SU-DHL-6 (cell line): Measurements from ENCODE around the gene GNE.
"Not testable (repeated sequence)": the region's sequence is repeated elsewhere in the genome, so short reads cannot be mapped to it uniquely, and the experiment has no call there.

Experiments
- H2AFZ ChIP-seq: fragments of 200-600 bp; sonication (generic); 2 replicates; pipeline ENCODE4 v1.6.1; 2014; ENCODE audit warnings: low read depth, mild to moderate bottlenecking, moderate library complexity, mixed read lengths, antibody characterized with exemption, low read length; ENCODE audit not compliant: severe bottlenecking
- H3F3A ChIP-seq: fragments of 200-600 bp; shearing (Covaris generic); 2 replicates; pipeline ENCODE4 v1.6.0; 2016; ENCODE audit warnings: antibody characterized with exemption, mild to moderate bottlenecking; ENCODE audit not compliant: insufficient read depth
- H3K27ac ChIP-seq: fragments of 200-600 bp; sonication (generic); 2 replicates; pipeline ENCODE4 v1.5.1; 2016; ENCODE audit warnings: low read depth, mild to moderate bottlenecking, low read length, moderate library complexity, mixed read lengths
- H3K27me3 ChIP-seq: fragments of 200-600 bp; sonication (generic), shearing (Covaris generic); 2 replicates; pipeline ENCODE4 v1.6.0; 2014; ENCODE audit warnings: mild to moderate bottlenecking, low read length
- H3K36me3 ChIP-seq: fragments of 200-600 bp; sonication (generic); 2 replicates; pipeline ENCODE4 v1.6.1; 2014; ENCODE audit warnings: mild to moderate bottlenecking, low read length, mixed read lengths
- H3K4me2 ChIP-seq: fragments of 300-600, 200-600 bp; shearing (Covaris generic), sonication (generic); 2 replicates; pipeline ENCODE4 v1.6.0; 2014; ENCODE audit warnings: low read length, low read depth, mild to moderate bottlenecking; ENCODE audit not compliant: poor library complexity, severe bottlenecking
- H3K4me3 ChIP-seq: fragments of 200-600 bp; sonication (generic); 2 replicates; pipeline ENCODE4 v1.5.1; 2014; ENCODE audit warnings: antibody characterized with exemption, low read length, mild to moderate bottlenecking, mixed read lengths; ENCODE audit not compliant: insufficient read depth, poor library complexity, severe bottlenecking
- H3K79me2 ChIP-seq: fragments of 200-600 bp; sonication (generic); 2 replicates; pipeline ENCODE4 v1.6.1; 2014; ENCODE audit warnings: mild to moderate bottlenecking, low read length, moderate library complexity; ENCODE audit not compliant: insufficient read depth
- H3K9ac ChIP-seq: fragments of 200-600 bp; sonication (generic); 2 replicates; pipeline ENCODE4 v1.7.0; 2014; ENCODE audit warnings: mild to moderate bottlenecking, low read length
- H3K9me2 ChIP-seq: fragments of 200-600 bp; sonication (generic); replicated peaks from 2 replicates; pipeline ENCODE4 v1.6.1; 2014; ENCODE audit warnings: low read length; ENCODE audit not compliant: insufficient read depth
- H3K9me3 ChIP-seq: fragments of 200-600 bp; sonication (generic); 2 replicates; pipeline ENCODE4 v1.6.1; 2014; ENCODE audit warnings: low read length, mixed read lengths; ENCODE audit not compliant: insufficient read depth
- H4K20me1 ChIP-seq: fragments of 200-600 bp; sonication (generic); 2 replicates; pipeline ENCODE4 v1.6.1; 2014; ENCODE audit warnings: low read depth, mild to moderate bottlenecking, antibody characterized with exemption, low read length, moderate library complexity, mixed read lengths
- CTCF ChIP-seq: fragments of 200-600 bp; sonication (generic); IDR thresholded peaks from one replicate; pipeline ENCODE4 v1.5.1; 2017; ENCODE audit warnings: antibody characterized with exemption, mild to moderate bottlenecking, low read length, moderate library complexity; ENCODE audit not compliant: insufficient read depth, poor library complexity, severe bottlenecking
- EZH2phosphoT487 ChIP-seq: fragments of 200-600 bp; sonication (generic), shearing (Covaris generic); conservative IDR thresholded peaks from 2 replicates; pipeline ENCODE4 v1.6.1; 2018; ENCODE audit warnings: mild to moderate bottlenecking, antibody characterized with exemption, low read length, moderate library complexity, mixed read lengths

Gene GNE

DNA sequence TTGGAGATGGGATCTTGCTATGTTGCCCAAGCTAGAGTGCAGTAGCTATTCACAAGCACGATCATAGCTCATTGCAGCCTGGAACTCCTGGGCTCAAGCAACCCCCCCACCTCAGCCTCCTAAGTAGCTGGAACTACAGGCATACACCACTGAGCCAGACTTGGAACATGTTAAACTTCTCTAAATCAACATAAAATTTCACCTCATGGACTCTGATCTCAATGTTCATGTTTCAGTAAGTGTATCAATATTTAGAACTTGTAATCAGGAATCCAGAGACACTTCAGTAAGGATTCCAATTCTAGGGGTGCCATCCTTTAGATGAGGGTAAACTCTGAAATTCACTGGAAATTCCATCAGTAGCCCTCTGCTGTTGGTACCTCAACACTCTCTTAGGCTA is 6.8 kb downstream of the GNE start:
- no peak overlapping the region for H2AFZ ChIP-seq
- H3K9ac ChIP-seq: no peak overlapping the region
- H3K4me3 ChIP-seq: no peak overlapping the region
- TF ChIP-seq CTCF (no peak), EZH2phosphoT487 (no peak)
- peaks cover 3% of the 10 kb centered on the region; the same call in 1 of the 2 replicates for H3F3A ChIP-seq
- H3K27ac ChIP-seq: no peak overlapping the region
- no peaks in the 10 kb centered on the region for H3K9me2 ChIP-seq
- H4K20me1 ChIP-seq: peaks cover 4% of the 10 kb centered on the region; the same call in 1 of the 2 replicates
- H3K4me2 ChIP-seq: no peak overlapping the region
- peaks cover 57% of the 10 kb centered on the region for H3K79me2 ChIP-seq
- H3K36me3 ChIP-seq: peaks cover 3% of the 10 kb centered on the region; the same call in 1 of the 2 replicates
- H3K27me3 ChIP-seq: no peaks in the 10 kb centered on the region
- H3K9me3 ChIP-seq: no peaks in the 10 kb centered on the region

GRCh38 chr9:36250079-36250478 is 8.2 kb downstream of the GNE start:
- Histone ChIP-seq H3K9me2 (no peaks in the 10 kb centered on the region), H3K4me2 (no peak overlapping the region), H3K36me3 (peaks cover 12% of the 10 kb centered on the region), H3K9ac (no peak overlapping the region), H3K4me3 (no peak overlapping the region), H3K9me3 (no peaks in the 10 kb centered on the region), H3K27ac (no peak overlapping the region), H3F3A (peaks cover 3% of the 10 kb centered on the region; the same call in 1 of the 2 replicates), H4K20me1 (peaks cover 4% of the 10 kb centered on the region), H2AFZ (no peak overlapping the region), H3K79me2 (peaks cover 48% of the 10 kb centered on the region), H3K27me3 (no peaks in the 10 kb centered on the region)
- TF ChIP-seq EZH2phosphoT487 (no peak), CTCF (no peak)

DNA sequence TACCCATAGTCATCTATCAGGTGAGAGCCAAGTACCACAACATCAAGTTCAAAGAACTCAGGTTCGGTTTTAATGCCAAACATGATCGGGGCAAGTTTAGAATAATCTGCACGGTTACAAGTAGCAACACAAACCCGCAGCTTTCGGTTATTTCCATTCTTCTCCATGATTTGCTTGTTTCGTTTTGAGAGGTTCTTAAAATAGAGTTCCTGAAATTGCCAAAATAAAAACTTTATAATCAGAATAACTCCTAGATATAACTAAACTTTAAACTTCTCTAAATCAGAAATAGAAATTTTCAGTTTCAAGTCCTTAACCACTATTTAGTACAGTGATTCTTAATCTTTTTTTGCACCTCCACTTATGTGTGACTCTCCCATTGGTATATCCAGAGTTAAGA is 9.1 kb downstream of the GNE start:
- TF ChIP-seq EZH2phosphoT487 (no peak), CTCF (no peak)
- H3K27ac ChIP-seq: no peak overlapping the region
- H3K9me3 ChIP-seq: no peaks in the 10 kb centered on the region
- H3K4me2 ChIP-seq: no peak overlapping the region
- peaks cover 13% of the 10 kb centered on the region for H3K36me3 ChIP-seq
- no peaks in the 10 kb centered on the region for H3K9me2 ChIP-seq
- H4K20me1 ChIP-seq: peaks cover 4% of the 10 kb centered on the region
- no peak overlapping the region for H3K4me3 ChIP-seq
- no peaks in the 10 kb centered on the region for H3K27me3 ChIP-seq
- H3K79me2 ChIP-seq: peaks cover 39% of the 10 kb centered on the region
- peaks cover 3% of the 10 kb centered on the region; the same call in 1 of the 2 replicates for H3F3A ChIP-seq
- H3K9ac ChIP-seq: no peak overlapping the region
- no peak overlapping the region for H2AFZ ChIP-seq

GRCh38 chr9:36248061-36248460 is 10.2 kb downstream of the GNE start:
- H3K9ac ChIP-seq, H4K20me1 ChIP-seq, H3K27ac ChIP-seq, H3K9me3 ChIP-seq, H3K4me2 ChIP-seq, H3K27me3 ChIP-seq, H3K9me2 ChIP-seq, H3K4me3 ChIP-seq, H3F3A ChIP-seq, H2AFZ ChIP-seq: not testable (repeated sequence)
- Histone ChIP-seq H3K36me3 (peaks cover 15% of the 10 kb centered on the region), H3K79me2 (peaks cover 31% of the 10 kb centered on the region)
